ENCODE results near the gene TMED4.

The TMED4 gene

DNA sequence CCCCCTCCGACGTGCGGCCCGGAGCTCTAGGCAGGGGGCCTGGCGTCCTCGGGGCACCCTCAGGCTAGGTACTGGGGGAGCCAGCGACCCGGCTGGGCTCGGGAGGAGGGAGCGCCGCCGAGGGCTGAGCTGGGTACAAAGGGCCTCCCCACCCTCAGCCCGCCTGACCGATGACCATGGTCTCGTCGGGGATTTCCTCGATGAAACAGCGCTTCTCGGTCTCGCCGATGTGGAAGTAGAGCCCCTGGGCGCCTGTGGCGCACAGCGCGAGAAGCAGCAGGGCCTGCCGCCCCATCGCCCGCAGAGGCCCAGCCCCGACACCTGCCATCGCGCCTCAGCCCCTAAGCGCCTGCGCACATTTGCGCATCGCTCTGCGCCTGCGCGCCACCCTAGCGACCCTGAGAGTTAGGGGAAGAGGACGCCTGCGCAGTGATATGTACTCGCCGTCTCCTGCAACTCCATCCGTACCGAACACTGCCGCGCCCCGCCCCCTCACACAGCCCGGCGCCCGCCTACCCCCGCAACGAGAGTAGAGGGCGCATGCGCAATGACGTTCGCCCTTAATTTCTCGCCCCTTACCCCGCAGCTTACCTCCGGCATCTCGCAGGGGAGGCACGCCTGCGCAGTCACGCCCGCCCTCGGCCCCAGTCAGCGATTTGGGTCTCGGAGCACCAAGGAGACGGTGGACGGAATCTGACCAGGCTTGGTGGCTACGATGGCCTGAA is at the start of gene TMED4:
TSS of gene TMED4 (minus strand) at position 353 of the 725 bp plus-strand sequence. CDS start at position 328, 25 bp downstream.
- DNase-seq: peak; percentile 100

DNA sequence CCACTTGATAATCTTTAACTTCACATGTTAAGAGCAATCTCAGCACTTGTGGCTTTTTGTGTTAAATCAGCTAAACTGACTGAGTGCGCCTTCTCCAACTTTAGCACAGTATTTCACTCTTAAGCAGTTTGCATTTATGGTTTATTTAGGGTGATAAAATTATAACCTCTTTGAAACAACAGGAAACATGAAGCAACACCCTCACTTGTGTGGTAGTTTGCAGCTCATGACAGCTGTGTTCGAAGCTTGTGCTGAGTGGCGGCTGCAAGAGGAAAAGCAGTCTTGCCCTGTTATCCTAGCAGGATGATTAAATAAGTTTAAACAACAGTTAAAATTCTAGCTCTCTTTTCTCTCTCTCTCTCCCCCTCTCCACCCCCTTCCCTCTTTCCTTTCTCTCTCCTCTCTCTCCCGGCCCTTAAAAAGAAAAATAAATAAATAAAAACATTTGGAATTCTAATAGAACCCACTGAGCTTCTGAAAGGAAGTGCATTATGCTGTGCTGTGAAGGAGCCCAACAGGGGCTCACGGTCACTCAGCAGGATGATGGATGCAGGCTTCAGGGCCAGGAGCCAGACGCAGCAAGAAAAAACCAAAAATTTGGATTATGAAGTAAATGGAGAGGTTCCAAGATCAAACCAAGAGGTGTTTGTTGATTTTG is 49.6 kb upstream of the TMED4 start:
- no peak for DNase-seq

DNA sequence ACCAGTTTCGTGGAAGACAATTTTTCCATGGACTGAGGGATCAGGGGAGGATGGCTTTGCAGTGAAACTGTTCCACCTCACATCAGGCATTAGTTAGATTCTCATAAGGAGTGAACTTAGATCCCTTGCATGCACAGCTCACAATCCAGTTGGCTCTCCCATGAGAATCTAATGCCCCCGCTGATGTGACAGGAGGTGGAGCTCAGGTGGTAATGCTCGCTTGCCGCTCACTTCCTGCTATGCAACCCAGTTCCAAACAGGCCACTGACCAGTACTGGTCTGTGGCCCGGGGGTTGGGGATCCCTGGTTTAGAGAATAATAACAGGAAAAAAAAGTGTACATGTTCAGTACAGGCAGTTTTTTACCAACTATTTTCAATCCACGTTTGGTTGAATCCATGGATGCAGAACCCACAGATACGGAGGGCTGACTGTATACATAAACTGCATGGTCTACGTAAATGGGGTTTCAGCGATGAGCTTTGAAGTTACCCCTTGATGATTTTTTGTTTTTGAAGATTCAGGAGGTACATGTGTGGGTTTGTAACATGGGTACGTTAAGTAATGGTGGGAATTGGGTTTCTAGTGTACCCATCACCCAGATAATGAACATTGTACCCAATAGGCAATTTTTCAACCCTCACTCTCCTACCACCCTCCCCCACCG is 48.9 kb upstream of the TMED4 start:
- no peak for DNase-seq

DNA sequence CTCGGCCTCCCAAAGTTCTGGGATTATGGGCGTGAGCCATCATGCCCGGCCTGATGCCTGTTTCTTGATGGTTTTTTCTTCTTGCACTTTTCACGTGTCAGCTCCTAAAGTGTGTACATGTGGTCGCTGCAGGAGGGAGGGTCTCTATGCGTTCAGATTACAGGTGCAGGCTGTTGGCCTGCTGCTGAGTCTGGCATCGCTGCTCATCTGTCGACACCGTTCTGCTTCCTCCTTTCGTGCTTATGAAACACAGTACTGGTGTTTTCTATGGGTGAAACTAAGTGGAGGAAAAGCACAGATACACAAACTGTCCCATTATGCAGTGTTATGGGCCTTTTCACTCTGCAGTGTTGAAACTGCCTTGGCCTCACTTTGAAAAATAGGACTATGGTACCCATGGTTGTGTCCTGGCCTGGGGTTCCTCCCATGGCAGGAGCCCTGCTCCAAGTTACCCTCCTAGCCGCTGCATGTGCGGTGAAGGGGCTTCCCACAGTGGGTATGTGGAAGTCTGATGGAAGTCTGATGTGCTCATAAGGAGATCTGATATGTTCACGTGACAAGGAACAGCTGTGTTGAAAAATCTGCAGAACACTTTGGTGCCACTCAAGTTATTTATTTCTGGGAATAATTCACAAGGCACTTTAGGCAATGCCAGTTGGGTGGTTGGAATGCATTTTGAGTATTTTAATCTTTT is 47.9 kb upstream of the TMED4 start:
- no peak for DNase-seq

DNA sequence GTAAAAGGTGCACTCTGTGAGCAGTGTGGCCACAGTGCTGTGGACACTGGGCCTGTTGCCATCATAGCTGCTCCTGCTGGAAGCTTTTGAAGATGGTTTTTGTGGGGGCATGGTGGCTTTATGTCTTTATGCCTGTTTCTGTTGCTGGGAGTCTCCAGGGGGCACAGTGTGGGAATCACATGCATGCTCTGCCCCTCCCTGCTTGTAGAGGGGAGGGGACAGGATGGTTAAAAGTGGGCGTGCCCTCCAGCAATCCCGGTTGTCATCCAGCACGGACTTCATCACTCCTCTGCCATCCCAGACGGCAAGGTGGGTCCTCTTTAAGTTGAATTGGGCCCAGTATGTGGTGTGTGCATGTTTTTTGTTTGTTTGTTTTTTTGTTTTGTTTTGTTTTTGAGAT is 44.6 kb upstream of the TMED4 start:
- no peak for DNase-seq

DNA sequence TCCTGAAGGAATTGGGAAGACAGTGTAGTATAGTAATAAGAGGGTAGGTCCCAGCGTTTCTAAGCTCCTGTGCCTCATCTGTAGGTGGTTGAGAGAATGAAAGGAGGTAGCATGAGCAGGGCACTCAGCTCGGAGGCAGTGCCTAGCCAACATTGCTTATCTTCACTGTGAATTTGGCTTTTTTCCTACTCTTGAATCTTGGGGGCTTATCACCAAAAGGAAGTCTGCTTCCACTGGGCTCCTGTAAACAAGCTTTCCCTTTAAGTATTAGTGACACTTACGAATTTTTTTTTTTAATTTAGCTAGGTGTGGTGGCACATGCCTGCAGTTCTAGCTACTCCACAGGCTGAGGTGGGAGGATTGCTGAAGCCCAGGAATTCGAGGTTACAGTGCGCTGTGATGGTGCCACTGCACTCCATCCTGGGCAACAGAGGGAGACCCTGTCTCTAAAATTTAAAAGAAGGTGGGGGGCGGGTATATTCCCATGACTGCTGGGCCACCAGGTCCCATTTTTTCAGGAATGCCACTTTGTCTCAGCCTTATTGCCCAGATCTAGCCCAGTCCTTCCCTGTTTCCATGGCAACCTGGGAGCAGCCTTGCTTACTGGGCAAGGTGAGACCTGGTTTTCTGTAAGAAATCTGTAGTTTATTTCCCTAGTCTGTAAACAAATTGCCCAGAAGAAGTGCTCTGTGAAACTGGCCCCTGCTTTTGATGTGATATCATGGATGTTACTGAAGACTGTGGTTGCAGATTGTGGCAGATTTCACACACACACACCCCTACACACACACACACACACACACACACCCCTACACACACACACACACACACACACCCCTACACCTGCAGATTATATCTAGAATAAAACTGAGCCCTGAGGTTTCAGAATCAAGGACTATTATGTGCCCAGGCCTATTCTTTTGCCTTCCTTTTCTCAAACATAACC is 43.8 kb upstream of the TMED4 start:
- DNase-seq: no peak

DNA sequence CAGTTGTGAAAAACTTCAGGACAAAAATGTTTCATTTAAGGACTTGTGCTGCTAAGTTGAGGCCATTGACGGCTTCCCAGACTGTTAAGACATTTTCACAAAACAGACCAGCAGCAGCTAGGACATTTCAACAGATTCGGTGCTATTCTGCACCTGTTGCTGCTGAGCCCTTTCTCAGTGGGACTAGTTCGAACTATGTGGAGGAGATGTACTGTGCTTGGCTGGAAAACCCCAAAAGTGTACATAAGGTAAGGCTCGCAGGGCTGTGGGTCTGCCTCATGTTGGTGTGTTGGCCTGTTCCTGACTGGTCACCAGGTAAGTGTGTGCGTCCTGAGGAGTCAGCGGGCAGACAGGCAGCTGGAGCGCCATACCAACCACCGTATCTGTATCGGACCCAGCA is 42.3 kb upstream of the TMED4 start:
- DNase-seq: no peak

DNA sequence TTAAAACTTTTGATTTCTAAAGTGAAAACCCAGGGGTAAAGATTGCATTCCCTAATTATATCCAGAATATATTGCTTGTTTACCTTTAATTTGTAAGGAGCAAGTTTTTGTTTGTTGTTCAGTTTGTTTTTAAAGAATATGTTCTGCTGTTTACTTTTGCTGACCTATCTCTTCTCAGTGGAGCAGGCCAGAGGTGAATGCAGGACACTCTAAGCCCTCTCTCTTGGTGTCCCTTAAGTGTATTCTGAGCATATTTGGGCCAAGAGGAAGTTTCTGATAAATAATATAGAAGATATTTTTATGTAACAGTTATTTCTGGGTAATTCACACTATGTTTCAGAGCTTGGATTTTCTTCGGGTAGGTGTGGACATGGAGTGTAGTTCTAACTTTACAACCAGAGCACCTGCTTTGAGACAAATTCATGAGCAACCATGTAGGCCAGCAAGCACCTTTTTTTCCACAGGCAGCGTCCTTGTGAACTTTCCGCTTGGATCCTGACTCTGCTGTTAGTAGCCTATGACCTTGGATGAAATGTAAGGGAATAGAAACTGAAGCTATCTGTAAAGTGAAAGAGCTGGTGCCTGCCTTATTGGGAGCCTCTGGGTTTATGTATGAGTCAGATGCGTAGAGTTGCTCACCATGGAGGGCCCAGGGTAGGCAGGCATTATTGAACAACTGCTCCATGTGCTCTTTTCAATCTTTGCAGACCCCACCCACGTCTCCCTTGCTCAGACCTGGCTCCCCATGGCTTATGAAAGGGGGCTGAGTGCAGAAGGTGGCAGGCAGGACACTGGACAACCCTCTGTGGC is 40.5 kb upstream of the TMED4 start:
- DNase-seq: no peak

DNA sequence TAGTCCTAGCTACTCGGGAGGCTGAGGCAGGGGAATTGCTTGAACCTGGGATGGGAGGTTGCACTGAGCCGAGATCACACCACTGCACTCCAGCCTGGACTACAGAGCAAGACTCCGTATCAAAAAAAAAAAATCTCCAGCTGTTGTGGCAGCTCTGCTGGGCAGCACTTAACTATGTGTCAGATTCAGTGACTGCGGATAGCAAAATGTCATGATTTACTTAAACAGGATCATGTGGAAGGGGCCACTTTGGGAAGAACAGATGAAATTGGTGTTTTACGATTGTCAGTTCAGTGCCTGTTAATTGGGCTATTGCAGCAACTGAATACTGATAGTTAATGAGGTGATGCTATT is 39.7 kb upstream of the TMED4 start:
- DNase-seq: no peak

DNA sequence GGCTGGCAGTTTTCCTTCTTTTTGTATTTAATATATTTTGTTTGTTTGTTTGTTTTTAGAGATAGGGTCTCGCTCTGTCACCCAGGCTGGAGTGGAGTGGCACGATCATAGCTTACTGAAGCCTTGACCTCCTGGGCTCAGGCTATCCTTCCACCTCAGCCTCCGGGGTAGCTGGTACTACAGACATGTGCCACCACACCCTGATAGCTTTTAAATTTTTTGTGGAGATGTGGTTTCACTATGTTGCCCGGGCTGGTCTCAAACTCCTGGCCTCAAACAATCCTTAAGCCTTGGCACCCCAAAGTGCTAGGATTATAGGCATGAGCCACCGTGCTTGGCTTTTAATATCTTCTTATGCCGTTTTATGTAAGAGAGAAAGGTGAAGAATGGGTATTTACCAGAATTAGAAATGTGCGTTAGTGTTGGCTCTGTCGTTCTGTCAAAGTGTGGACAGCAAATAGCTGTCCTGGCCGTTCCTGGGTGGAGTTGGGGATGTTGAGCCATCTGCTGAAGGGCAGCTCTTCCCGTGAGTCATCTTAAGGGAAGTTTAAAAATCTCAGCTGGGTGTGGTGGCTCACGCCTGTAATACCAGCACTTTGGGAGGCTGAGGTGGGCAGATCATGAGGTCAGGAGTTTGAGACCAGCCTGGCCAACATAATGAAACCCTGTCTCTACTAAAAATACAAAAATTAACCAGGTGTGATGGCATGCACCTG is 39.2 kb upstream of the TMED4 start:
- no peak for DNase-seq

DNA sequence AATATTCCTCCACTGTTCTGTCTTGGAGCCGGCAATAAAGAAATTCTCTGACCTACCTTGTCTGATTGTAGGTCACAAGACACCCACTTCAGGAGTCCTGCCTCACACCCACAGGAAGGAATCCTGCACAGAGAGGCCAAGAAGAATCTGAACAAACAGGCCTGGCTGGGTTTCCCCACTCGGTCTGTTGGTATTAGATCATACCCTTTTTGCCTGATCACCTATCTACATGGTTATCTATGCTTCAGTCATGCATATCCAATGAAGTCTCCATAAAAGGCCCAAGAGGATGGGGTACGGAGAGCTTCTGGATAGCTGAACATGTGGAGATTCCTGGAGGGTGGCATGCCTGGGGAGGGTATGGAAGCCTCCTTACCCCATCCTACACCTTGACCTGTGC is 36.7 kb upstream of the TMED4 start:
- no peak for DNase-seq

DNA sequence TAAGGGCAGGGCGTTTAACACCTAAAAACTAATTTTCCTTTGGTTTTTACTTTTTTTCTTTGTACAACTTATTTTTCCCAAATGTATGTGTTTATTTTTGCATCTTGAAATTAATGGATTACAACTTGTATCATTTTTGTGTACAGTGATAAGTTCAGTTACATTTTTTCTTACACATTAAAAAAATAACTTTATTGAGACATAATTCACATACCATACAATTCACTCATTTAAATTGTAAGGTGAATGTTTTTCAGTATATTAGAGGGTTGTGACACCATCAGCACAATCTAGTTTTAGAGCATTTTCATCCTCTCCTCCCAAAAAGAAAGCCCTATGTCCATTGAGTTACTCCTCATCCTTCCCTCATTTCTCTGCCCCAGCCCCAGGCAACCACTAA is 36.0 kb upstream of the TMED4 start:
- DNase-seq: no peak

DNA sequence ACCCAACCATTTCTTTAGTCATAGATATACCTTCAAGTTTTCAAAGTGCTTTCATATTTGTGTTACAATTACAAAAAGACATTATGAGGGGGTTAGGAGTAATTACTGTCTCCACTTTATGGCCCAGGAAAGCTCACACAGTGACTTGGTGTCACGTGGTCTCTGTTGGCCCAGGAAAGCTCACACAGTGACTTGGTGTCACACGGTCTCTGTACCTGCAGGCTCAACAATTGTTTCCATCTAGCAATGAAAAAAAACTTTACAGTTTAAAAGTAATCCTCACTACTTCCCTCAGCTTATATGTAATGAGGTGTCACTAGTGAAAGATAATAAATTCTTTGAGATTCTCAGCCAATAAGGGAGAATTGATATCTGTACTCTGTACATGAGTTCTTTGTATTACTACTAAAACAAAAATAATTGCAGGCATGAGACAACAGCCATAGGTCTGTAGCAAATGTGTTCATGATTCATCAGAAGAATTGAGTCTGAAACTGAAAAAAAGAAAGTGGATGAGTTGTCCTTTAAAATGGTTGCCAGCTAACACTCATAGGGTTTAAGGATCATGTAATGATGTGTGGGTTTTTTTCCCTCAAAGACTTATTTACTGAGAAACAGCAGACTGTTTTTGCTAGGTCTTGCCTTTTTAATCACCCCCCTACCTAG is 35.3 kb upstream of the TMED4 start:
- no peak for DNase-seq

DNA sequence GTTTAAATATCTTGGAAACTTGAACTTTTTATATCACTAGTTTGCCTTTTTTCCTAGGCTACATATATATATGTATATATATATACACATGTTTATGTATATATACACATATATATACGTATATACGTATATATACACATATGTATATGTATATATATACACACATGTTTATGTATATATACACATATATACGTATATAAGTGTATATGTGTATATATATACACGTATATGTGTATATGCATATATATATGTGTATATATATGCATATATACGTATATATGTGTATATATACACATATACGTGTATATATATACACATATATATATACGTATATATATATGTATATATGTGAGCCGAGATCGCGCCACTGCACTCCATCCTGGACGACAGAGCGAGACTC is 34.5 kb upstream of the TMED4 start:
- no peak for DNase-seq

DNA sequence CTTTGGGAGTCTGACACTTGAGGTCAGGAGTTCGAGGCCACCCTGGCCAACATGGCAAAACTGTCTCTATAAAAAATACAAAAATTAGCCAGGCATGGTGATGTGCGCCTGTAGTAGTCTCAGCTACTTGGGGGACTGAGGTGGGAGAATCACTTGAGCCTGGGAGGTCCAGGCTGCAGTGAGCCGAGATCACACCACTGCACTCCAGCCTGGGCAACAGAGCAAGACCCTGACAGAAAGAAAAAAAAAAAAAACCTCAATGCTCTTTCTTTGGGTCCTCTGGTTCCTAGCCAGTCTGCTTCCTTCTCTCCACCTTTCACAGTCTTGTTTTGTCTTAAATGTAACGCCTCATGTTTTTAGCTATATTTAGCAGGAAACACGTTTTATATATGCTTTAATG is 33.8 kb upstream of the TMED4 start:
- no peak for DNase-seq

DNA sequence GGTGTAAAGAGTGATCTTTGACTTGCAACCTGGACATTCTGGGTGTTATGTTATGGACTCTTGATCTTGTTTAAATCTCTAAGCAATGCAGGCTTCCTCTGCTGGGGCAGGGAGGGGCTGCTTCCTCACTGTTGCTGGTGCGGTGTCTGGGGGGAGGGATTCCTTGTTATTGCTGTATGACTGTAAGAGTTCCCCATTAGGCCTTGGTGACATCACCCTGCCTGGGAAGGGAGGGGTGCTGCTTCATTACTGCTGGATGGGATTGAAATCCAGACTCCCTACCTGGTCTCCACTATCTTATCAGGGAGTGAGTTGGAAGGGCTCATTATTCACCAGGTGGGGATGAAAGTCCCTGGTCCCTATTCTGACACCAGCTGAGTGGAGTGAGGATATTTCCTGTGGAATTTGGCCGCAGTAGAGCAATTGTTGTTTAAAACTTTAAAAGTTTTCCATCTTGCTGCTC is 33.1 kb upstream of the TMED4 start:
- no peak for DNase-seq

DNA sequence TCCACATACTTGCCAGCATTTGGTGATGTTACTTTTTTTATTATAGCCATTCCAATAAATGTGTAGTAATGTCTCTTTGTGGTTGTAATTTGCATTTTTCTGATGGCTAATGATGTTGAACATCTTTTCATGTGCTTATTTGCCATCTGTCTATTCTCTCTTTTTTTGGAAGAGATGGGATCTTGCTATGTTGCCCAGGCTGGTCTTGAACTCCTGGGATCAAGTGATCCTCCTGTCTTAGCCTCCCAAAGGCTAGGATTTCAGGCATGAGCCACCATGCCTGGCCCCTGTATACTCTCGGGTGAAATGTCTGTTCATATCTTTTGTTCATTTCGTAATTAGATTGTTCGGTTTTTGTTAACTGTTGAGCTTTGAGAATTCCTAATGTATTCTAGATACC is 27.8 kb upstream of the TMED4 start:
- DNase-seq: no peak

DNA sequence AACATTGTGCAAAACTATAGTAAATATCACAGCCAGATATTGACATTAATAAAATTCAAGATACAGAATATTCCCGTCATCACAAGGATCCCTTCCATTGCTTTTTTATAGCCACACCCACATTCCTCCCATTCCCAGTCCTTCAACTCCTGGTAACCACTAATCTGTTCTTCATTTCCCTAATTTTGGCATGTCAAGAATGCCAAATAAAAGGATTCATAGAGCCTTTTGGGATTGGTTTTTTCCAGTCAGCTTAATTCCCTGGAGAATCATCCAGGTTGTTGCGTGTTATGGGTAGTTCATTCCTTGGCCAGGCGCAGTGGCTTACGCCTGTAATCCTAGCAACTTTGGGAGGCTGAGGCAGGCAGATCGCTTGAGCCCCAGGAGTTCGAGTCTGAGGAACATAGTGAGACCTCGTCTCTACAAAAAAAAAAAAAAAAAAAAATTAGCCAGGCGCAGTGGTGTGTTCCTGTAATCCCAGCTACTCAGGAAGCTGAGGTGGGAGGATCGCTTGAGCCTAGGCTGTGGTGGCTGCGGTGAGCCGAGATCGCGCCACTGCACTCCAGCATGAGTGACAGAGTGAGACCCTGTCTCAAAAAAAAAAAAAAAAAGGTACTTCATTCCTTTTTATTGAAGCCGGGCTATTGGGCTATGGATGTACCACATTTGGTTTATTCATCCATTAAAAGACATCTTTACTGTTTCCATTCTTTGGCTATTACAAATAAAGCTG is 27.1 kb upstream of the TMED4 start:
- DNase-seq: no peak

Data from NCI-H1092 treated with DMSO at 0.1 percent for 48 hours (cell line).